Stimulated activated CD8-positive, alpha-beta memory T cell treated with anti-CD3 and anti-CD28 coated beads, Interleukin-7, amount 100 ng/mL, for 1 hour (primary cell): ENCODE measurements around the gene GRIN1.

Experiments
- DNase-seq, 2 donors: peaks; one replicate each; pipeline ENCODE4 v3.0.0-alpha.2; 2020; ENCODE audit warnings: low read depth in 2 of 2

The GRIN1 gene

DNA sequence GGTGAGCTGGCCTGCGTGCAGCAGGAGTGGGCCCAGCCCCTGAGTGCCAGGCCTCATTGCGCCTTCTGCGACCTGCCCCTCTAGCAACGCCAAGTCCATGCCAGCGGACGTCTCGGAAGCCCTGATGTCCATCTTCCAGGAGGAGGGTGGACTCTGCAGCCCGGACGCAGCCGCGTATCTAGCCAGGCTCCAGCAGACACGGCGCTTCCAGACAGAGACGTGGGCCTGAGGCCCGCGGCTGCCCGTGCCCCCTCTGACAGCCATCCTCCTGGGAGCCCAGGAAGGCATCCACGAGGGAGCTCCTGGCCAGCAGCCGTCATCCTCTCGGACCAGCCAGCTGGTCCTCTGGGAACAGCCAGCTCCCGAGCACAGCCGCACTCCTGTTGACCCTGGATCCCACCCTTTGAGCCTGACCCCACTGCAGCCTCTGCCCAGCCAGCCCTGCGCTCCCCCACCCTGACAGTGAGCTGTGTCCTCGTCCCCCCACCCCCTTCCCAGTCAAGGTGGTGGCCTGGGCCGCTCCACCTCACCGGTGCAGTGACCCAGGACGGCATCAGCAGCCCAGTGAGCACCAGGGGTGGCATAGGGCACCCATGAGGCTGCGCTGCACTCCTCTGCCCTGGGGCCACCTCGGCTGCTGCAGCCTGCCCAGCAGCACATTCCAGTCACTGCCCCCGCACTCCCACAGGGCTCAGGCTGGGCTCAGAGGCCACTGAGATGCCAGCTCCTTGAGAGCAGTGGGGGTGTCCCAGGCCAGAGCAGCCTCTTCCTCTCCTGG, 77.4 kb downstream of the GRIN1 start:
- no peak for DNase-seq

- DNase-seq = no peak
These were observed 78.6 kb downstream of the GRIN1 start for GRCh38 chr9:137217276-137218211.

GRCh38 chr9:137218212-137218753, 79.3 kb downstream of the GRIN1 start:
- no peak for DNase-seq
